GM12873 (cell line): ENCODE data around the gene TRUB2.

Experiments used
- TF ChIP-seq, protein P1 (sequence below): IDR thresholded peaks from 2 replicates; pipeline ENCODE4 v1.5.1; 2012; ENCODE audit warnings: low read depth, mild to moderate bottlenecking, moderate library complexity, low read length, control low read depth; ENCODE audit not compliant: insufficient read depth; ENCODE audit errors: missing control alignments

Gene TRUB2

DNA sequence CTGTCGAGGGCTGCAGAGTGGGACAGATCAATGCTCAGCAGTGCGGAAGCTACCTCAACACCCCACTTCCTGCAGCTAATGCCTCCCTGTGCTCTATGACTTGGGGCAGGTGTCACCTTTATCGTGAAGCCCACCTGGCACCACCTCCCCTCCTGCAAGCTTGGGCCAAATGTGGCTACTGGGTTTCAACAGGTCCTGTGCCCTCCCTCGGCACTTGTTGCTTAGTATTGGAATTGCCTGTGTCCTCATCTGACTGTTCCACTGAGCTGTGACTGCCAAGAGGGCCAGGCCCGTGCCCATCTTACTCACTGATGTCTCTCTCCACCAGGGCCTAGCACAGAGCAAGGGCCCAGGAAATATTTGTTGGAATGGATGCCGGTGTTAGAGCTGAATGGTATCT is 27.5 kb upstream of the TRUB2 start:
- TF ChIP-seq, protein P1, sequence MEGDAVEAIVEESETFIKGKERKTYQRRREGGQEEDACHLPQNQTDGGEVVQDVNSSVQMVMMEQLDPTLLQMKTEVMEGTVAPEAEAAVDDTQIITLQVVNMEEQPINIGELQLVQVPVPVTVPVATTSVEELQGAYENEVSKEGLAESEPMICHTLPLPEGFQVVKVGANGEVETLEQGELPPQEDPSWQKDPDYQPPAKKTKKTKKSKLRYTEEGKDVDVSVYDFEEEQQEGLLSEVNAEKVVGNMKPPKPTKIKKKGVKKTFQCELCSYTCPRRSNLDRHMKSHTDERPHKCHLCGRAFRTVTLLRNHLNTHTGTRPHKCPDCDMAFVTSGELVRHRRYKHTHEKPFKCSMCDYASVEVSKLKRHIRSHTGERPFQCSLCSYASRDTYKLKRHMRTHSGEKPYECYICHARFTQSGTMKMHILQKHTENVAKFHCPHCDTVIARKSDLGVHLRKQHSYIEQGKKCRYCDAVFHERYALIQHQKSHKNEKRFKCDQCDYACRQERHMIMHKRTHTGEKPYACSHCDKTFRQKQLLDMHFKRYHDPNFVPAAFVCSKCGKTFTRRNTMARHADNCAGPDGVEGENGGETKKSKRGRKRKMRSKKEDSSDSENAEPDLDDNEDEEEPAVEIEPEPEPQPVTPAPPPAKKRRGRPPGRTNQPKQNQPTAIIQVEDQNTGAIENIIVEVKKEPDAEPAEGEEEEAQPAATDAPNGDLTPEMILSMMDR: no peak

DNA sequence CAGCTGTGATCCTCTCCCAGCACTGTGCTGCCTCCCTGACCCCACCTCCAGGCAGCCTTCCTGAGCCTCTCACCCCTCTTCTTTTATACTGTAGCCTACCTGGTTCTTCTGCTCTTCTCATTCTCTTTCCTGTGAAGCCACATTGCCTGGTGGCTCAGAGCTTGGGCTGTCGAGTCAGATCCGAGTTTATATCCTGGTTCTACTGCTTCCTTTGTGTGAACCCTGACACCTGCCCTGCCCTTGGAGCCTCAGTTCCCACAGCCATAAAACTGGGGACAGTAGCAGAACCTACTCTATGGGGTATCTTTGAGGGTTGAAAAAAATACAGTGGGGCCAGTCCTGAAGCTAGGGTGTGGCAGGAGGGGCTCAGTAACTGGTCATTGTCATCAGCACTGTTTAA is 26.9 kb upstream of the TRUB2 start:
- TF ChIP-seq, protein P1: no peak

DNA sequence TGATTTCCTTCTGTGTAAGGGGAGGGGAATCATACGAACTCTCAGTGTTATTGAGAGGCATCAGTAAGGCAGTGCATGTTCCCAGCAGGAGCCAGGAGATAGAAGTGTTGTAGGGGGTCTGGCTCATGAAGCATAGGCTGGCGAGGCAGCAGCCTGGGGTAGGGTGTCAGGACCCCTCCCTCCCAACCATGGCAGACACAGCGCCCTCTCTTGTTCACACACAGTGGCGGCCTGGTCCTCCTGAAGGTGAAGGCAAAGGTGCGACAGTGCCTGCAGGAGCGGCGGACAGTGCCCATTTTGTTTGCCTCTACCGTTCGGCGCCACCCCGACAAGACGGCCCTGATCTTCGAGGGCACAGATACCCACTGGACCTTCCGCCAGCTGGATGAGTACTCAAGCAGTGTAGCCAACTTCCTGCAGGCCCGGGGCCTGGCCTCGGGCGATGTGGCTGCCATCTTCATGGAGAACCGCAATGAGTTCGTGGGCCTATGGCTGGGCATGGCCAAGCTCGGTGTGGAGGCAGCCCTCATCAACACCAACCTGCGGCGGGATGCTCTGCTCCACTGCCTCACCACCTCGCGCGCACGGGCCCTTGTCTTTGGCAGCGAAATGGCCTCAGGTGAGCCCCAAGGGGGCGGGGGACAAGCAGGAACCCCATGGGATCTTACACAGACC is 22.8 kb upstream of the TRUB2 start:
- TF ChIP-seq, protein P1: no peak

DNA sequence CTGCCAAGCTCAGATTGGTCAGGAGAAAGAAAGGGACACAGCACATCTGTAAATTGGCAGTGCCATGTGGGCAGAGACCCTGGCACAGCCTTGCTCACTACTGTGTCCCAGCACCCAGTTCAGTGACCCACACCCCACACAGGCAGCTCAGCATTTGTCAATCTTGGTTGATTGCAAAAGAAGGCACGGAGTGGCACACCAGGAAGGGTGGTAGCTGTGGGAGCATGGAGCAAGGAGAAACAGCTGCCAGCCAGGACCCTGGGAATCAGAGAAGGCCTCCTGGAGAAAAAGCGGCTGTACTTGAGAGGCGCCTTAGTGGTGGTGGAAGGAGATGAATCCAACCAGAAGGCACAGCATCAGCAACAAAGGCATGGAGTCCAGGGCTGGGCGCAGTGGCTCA is 21.6 kb upstream of the TRUB2 start:
- TF ChIP-seq, protein P1: no peak

DNA sequence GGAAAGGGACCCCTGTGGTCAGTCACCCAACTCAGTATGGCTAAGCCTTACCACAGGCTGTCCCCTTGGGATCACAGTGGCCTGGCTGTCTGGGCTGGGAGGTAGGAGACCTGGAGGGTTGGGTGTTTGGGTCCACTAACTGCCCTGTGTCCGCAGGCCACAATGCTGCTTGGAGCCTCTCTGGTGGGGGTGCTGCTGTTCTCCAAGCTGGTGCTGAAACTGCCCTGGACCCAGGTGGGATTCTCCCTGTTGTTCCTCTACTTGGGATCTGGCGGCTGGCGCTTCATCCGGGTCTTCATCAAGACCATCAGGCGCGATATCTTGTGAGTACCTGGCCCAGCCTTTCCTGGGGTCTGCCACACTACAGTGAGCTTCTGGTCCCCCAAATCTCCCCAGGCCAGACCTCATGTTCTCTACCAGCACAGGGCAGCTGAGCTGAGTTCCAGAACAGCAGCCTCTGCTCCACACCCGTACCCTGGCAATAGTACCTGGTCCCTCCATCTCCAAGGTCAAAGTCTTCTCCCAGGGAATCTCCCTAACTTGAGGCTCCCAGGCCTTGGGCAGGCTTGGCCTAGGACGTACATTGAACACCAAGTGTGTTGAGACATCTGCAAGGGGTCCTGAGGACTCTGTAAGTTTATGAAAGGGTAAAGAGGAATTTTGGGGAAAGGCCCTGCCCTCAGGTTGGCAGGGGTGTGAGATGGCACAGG is 20.9 kb upstream of the TRUB2 start:
- TF ChIP-seq, protein P1: no peak

DNA sequence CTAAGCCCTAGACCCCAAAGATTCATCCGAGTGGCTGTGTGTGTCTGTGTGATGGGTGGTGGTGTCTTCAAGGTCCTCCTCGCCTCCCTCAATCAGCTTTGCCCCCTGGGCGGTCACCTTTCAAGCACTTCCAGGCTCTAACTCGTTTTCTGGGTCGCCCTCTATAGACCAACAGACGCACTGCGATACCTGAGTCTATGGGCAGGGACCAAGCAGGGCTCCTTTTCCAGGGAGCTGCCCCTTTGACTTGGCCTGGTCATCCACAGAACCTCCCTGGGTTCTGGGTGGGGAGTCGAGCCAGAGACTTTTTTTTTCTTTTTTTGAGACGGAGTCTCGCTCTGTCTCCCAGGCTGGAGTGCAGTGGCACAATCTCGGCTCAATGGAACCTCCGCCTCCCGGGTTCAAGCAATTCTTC is 19.2 kb upstream of the TRUB2 start:
- TF ChIP-seq, protein P1: peak; percentile 79

DNA sequence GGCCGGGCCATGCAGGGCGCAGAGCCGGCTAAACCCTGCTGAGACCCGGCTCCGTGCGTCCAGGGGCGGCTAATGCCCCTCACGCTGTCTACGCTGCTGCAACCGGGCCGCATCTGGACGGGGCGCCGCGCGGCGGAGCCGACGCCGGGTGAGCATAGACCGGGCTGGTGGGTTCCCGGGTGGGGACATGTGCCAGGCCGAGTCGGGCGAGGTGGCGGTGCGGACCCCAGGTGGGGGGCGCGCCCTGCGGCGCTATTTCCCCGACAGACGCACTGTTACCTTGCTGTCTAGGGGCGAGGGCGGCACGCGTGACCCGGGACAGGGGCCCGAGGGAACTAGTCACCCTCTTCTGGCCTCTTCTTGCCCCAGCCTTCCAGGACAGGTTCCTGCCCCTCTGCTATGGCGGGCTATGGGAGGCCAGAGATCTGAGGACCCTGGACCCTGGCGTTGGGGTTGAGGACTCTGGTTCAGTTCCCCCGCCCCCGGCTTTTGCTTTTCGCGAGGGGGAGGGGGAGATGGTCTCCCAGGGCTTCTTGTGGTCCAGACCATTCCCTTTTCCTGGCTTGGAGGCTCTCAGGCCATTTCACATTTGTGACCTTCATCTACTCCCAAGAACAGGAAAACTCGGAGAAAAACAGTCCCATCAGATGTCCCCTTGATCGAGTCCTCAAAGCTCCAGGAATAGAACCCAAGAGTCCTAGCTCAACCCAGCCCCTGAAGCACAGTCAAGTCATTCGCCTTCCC is 18.6 kb upstream of the TRUB2 start:
- TF ChIP-seq, protein P1: no peak
